Glutamatergic neuron (in vitro differentiated cells): ENCODE results near the gene ATG101. TPM values are rescaled to one million over a fixed set of nuclear protein-coding genes. Genes with fewer than 3 reads are reported as not detected.

Experiments used
- DNase-seq: peaks from one replicate; pipeline ENCODE4 v3.0.0; 2022
- H3K27ac Mint-ChIP-seq: one replicate; pipeline ENCODE4 v1.8.0; 2020; ENCODE audit warnings: mild to moderate bottlenecking, mixed read lengths, inconsistent platforms; ENCODE audit not compliant: unreplicated experiment
- H3K27me3 Mint-ChIP-seq: one replicate; pipeline ENCODE4 v1.8.0; 2020; ENCODE audit warnings: mild to moderate bottlenecking, moderate library complexity, mixed read lengths, inconsistent platforms; ENCODE audit not compliant: unreplicated experiment
- H3K36me3 Mint-ChIP-seq: one replicate; pipeline ENCODE4 v1.8.0; 2020; ENCODE audit warnings: mild to moderate bottlenecking, mixed read lengths, inconsistent platforms; ENCODE audit not compliant: unreplicated experiment
- H3K4me1 Mint-ChIP-seq: one replicate; pipeline ENCODE4 v1.8.0; 2020; ENCODE audit warnings: mild to moderate bottlenecking, low read depth, mixed read lengths, inconsistent platforms; ENCODE audit not compliant: unreplicated experiment
- H3K4me3 Mint-ChIP-seq: one replicate; pipeline ENCODE4 v1.8.0; 2020; ENCODE audit warnings: mild to moderate bottlenecking, mixed read lengths, inconsistent platforms; ENCODE audit not compliant: unreplicated experiment
- H3K9me3 Mint-ChIP-seq: one replicate; pipeline ENCODE4 v1.8.0; 2020; ENCODE audit warnings: mild to moderate bottlenecking, moderate library complexity, mixed read lengths, inconsistent platforms; ENCODE audit not compliant: unreplicated experiment
- total RNA-seq: library from RNA; stranded (reverse); fragmentation: NEBNext Ultra II Directional; extraction: Animal tissue kit (Norgen Biotek cat#: 25700); gene quantifications from one replicate; pipeline ENCODE4 v1.2.1, GENCODE V29; 2021; ENCODE audit not compliant: unreplicated experiment
- TF ChIP-seq, protein P1 (sequence below): fragments of 200-600 bp; sonication (generic); IDR thresholded peaks from one replicate; pipeline ENCODE4 v1.5.0; 2021; ENCODE audit not compliant: partially characterized antibody, unreplicated experiment

The ATG101 gene
- total RNA-seq, 1 donor from 2014 or later, result 26.2 TPM

- TF ChIP-seq, protein P1, sequence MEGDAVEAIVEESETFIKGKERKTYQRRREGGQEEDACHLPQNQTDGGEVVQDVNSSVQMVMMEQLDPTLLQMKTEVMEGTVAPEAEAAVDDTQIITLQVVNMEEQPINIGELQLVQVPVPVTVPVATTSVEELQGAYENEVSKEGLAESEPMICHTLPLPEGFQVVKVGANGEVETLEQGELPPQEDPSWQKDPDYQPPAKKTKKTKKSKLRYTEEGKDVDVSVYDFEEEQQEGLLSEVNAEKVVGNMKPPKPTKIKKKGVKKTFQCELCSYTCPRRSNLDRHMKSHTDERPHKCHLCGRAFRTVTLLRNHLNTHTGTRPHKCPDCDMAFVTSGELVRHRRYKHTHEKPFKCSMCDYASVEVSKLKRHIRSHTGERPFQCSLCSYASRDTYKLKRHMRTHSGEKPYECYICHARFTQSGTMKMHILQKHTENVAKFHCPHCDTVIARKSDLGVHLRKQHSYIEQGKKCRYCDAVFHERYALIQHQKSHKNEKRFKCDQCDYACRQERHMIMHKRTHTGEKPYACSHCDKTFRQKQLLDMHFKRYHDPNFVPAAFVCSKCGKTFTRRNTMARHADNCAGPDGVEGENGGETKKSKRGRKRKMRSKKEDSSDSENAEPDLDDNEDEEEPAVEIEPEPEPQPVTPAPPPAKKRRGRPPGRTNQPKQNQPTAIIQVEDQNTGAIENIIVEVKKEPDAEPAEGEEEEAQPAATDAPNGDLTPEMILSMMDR, result no peak
- Mint-ChIP-seq H3K9me3 (peaks cover 5% of the 10 kb centered on the region), H3K4me3 (no peak overlapping the region), H3K4me1 (peaks cover 8% of the 10 kb centered on the region), H3K27me3 (peaks cover 15% of the 10 kb centered on the region), H3K27ac (no peak overlapping the region), H3K36me3 (no peaks in the 10 kb centered on the region)
- no peak for DNase-seq
Observed at GRCh38 chr12:52052468-52053186, 17.2 kb upstream of the ATG101 start.

GRCh38 chr12:52053536-52054209, 16.1 kb upstream of the ATG101 start:
- peaks cover 10% of the 10 kb centered on the region for H3K4me1 Mint-ChIP-seq
- H3K27me3 Mint-ChIP-seq, result peaks cover 15% of the 10 kb centered on the region
- DNase-seq, result no peak
- H3K27ac Mint-ChIP-seq, result no peak overlapping the region
- no peak overlapping the region for H3K4me3 Mint-ChIP-seq
- H3K9me3 Mint-ChIP-seq, result peaks cover 5% of the 10 kb centered on the region
- no peaks in the 10 kb centered on the region for H3K36me3 Mint-ChIP-seq
- TF ChIP-seq, protein P1, result no peak

DNA sequence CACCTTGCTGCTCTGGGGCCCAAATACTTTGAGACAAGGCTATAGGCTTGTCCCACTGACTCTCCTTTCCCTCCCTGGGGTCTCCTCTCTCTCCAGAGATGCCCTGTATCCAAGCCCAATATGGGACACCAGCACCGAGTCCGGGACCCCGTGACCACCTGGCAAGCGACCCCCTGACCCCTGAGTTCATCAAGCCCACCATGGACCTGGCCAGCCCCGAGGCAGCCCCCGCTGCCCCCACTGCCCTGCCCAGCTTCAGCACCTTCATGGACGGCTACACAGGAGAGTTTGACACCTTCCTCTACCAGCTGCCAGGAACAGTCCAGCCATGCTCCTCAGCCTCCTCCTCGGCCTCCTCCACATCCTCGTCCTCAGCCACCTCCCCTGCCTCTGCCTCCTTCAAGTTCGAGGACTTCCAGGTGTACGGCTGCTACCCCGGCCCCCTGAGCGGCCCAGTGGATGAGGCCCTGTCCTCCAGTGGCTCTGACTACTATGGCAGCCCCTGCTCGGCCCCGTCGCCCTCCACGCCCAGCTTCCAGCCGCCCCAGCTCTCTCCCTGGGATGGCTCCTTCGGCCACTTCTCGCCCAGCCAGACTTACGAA, 15.4 kb upstream of the ATG101 start:
- H3K27me3 Mint-ChIP-seq, result peaks cover 12% of the 10 kb centered on the region
- H3K36me3 Mint-ChIP-seq, result no peaks in the 10 kb centered on the region
- no peak overlapping the region for H3K27ac Mint-ChIP-seq
- no peak for DNase-seq
- no peak overlapping the region for H3K4me3 Mint-ChIP-seq
- peaks cover 12% of the 10 kb centered on the region for H3K4me1 Mint-ChIP-seq
- TF ChIP-seq, protein P1, result no peak
- H3K9me3 Mint-ChIP-seq, result peaks cover 4% of the 10 kb centered on the region

DNA sequence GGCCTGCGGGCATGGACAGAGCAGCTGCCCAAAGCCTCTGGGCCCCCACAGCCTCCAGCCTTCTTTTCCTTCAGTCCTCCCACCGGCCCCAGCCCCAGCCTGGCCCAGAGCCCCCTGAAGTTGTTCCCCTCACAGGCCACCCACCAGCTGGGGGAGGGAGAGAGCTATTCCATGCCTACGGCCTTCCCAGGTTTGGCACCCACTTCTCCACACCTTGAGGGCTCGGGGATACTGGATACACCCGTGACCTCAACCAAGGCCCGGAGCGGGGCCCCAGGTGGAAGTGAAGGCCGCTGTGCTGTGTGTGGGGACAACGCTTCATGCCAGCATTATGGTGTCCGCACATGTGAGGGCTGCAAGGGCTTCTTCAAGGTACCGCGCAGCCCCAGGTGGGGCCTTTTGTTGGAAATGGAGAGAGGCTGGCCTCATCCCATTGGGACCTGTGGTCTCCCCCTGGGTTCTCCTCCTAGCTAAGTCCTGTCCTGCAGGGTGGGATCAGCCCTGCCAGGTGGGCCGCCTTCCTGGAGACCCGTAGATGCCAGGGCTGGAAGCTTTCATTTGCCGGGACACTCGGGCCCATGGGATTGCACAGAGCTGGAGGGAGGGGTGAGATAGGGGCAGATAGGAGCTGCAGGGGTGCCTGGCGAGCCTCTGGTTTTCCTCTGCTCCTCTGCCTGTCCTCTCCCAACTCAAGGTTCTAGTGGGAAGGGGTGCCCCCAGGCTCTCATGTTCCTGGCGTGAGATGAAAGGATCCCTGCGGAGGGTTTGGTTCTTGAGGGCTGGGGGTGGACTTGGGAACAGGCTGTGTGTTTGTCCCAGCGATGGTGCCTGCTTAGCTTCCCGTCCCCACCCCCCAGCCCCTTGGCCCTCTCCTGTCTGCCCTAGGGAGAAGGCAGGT, 14.7 kb upstream of the ATG101 start:
- peaks cover 9% of the 10 kb centered on the region for H3K4me1 Mint-ChIP-seq
- H3K27ac Mint-ChIP-seq, result no peak overlapping the region
- no peak for DNase-seq
- H3K4me3 Mint-ChIP-seq, result no peak overlapping the region
- no peaks in the 10 kb centered on the region for H3K36me3 Mint-ChIP-seq
- peaks cover 2% of the 10 kb centered on the region for H3K9me3 Mint-ChIP-seq
- TF ChIP-seq, protein P1, result no peak
- peaks cover 6% of the 10 kb centered on the region for H3K27me3 Mint-ChIP-seq
